Activated CD4-positive, alpha-beta T cell treated with anti-CD3 and anti-CD28 coated beads for 1 hour (primary cell): ENCODE results near the gene GPSM1.
"Not testable (repeated sequence)": the region's sequence is repeated elsewhere in the genome, so short reads cannot be mapped to it uniquely, and the experiment has no call there.

Experiments used
- DNase-seq: peaks from one replicate; pipeline ENCODE4 v3.0.0-alpha.2; 2020

GPSM1 gene

GRCh38 chr9:136319955-136320354, 7.4 kb upstream of the GPSM1 start:
- not testable (repeated sequence) for DNase-seq

- DNase-seq: not testable (repeated sequence)
These were observed 6.4 kb upstream of the GPSM1 start for GRCh38 chr9:136320972-136321371.

GRCh38 chr9:136321561-136321960, 5.8 kb upstream of the GPSM1 start:
- DNase-seq: no peak

DNA sequence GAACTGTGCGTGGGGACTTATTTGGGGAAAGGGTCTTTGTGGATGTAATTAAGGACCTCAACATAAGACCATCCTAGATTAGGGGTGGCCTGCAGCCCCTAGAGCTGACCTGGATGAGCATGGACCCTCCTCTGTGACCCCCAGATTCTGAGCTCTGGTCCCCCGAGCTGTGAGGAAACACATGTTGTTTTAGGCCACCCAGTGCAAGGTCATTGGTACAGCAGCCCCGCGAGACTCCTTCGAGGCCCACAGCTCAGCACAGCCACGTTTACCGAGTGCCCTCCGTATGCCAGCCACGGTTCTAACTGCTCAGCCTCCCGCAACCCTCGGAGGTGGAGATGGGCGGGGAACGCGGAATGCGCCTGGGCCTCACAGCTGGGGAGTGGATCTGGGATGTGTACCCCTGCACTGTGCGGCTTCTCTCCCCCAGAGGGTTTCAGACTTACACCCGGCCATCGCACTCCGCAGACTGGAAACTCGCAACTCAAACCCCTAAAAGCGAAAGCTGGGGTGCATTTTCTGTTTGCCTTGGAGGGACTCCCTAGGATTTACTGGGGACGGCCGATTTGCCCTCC, 4.5 kb upstream of the GPSM1 start:
- no peak for DNase-seq

DNA sequence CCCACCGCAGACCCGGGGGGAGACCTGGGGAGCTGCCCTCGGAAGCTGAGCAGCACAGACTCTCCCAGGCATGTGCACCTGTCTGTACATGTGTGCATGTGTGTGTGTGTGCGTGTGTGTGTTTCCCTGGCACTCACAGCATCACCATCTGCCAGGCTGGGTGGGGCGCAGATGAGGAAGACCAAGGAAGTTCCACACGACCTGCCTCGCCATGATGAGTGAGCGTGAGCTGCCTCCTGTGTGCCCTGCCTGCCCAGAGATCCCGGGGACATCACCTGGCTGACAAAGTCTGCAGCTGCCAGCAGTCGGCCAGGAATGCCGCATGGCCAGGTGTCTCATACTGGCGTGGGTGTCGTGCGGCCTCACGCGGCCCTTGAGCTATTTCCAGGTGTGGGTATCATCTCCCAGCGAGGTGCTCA, 4.0 kb upstream of the GPSM1 start:
- DNase-seq: no peak

DNA sequence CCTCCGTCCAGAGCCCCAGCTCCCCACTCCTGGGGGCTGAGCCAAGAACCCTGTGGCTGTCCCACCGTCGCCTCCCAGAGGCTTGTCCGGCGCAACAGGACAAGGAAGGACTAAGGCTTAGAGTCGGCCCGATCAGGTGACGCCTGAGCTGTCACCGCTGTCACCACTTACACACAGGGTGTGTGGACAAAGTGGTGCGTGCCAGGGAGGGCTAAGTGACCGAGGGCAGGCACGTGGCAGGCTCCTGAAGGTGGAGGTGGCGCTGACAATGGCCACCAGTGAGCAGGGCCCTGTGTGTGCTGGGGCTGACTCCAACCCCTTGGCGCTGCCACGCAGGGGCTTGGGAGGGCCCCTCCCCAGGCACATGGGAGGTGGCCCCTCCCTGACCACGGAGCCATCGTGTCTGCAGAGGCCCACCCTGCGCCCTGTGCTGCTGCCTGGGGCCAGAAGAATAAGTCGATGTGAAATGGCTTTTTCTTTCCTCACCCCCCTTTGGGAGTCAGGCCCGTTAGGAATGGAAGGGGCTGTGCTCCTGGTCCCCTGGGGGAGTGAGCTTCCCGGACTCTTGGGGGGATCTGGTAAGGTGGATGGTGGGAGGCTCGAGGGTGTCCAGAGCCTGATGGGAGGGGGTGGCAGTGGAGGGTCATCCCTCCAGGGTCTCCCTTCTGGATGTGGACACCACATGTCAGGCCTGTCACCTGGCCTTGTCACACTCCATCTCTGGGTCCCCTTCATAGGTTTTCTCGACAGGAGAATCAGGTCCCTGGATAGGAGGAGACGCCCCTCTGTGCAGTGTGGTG, 2.6 kb upstream of the GPSM1 start:
- DNase-seq: no peak

- DNase-seq: no peak
These were observed 2.0 kb upstream of the GPSM1 start for GRCh38 chr9:136325358-136325757.

GRCh38 chr9:136326061-136326760, 1.1 kb upstream of the GPSM1 start:
- no peak for DNase-seq

- DNase-seq: no peak
These were observed 507 bp upstream of the GPSM1 start for GRCh38 chr9:136326761-136327303.

- DNase-seq: no peak
These were observed 777 bp downstream of the GPSM1 start for GRCh38 chr9:136328011-136328621.

DNA sequence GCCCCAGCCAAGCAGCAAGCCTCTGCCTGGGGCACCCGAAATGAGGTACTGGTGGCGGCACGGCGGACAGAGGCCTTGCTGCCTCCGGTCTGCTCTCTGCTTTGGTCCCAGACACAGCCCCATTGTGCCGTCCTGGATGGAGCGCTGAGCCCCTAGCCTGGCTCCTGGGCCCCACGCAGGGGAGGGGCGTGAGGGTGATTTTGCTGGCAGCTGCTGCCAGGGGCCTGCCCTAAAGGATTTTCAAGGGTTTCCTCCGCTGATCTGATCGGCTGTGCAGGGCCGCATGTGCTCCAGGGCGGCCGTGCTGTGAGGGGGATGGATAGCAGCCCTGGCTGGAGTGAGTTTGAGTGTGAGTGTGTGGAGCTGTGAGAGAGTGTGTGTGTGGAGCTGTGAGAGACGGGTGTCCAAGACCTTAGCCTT, 1.3 kb downstream of the GPSM1 start:
- no peak for DNase-seq

GRCh38 chr9:136329211-136329627, 1.9 kb downstream of the GPSM1 start:
- no peak for DNase-seq

- DNase-seq: no peak
These were observed 2.5 kb downstream of the GPSM1 start for GRCh38 chr9:136329636-136330405.

- DNase-seq: no peak
These were observed 3.2 kb downstream of the GPSM1 start for GRCh38 chr9:136330406-136330990.

GRCh38 chr9:136331030-136331429, 3.7 kb downstream of the GPSM1 start:
- DNase-seq: no peak

DNA sequence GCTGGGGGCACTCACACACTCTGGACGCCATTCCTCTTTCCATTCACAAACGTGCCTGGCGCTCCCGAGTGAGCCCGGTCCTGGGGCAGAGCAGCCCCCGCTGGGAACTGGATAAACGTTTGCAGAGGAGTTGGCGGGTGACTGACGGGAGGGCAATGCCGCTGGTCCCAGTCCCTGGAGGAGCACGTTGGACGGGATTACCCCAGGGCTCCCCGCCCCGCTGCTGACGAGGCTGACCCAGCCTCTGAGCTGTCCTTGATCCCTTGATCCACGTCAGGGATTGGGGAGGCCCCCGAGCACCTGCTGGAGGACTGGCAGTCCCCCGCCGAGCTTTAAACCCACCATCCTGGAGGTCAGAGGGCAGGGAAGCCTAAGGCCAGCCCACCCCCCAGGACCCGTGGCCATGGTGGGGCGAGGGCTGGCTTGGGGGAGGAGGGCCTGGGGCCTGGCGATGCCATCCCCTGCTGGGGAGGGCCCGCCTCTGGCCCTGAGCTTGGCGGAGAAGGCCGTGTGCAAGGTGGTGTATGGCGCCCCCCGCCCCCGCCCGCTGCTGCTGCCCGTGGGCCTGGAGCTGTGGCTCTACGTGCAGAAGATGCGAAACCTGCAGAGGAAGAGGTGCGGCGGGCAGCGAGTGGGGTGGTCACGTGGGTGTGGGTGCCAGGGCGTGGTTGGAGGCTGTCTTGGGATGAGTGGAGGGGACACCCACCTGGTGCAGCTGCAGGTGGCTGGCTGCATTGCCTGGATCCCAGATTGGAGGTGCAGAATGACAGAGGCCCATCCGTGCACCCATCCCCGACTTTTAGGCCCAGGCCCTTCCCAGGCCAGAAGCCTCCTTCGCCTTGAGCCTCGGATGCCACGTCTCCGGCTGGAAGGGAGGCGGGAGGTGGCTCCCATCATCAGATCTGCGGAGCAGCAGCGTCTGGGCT, 4.5 kb downstream of the GPSM1 start:
- DNase-seq: no peak

DNA sequence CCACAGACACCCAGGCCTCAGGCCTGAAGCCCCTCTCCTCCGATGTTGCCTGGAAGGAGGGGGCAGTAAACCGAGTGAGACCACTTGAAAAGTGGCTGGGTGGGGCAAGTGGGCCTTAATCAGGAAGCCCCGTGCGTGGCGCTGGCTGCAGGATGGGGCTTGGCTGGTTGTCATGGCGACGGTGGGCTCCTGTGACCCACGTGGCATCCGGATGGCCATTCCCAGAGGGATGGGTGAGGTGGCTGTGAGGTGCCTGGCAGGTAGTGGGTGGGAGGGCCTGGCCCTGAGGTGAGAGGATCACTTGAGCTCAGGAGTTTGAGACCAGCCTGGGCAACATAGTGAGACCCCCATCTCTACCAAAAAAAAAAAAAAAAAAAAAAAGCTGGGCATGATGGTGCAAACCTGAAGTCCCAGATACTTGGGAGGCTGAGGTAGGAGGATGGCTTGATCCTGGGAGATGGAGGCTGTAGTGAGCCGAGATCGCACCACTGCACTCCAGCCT, 5.2 kb downstream of the GPSM1 start:
- DNase-seq: no peak

DNA sequence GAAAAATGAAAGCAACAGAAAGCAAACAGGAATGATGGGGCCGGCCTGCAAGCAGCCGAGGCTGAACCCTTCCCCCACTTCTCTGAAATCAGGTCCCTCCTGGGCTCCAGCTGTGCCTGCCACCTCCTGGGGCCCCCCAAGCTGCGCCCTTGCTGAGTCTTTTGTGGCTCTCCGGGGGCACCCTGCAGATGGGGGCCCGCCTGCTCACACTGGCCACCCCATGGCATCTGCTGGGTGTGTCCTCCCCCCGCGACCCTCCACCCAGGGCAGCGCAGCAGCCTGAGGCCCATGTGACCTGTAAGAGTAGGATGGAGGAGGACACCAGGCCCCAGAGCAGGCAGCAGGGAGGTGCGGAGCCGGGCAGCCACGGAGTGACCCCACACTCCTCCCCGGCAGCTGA, 5.7 kb downstream of the GPSM1 start:
- no peak for DNase-seq

GRCh38 chr9:136333486-136333885, 6.1 kb downstream of the GPSM1 start:
- no peak for DNase-seq

GRCh38 chr9:136334541-136334940, 7.2 kb downstream of the GPSM1 start:
- DNase-seq: no peak
